ENCODE results near the gene UBR2. TPM values are rescaled to one million over a fixed set of nuclear protein-coding genes. Genes with fewer than 3 reads are reported as not detected.

Gene UBR2
- total and polyA plus RNA-seq, 2 experiments from 2014 or later: 10.9 to 22.6 TPM

GRCh38 chr6:42522942-42523814, 40.7 kb upstream of the UBR2 start:
- no peak for TF ChIP-seq CTCF (IDR thresholded peaks at IDR 0.05; ENCODE audit: low read depth, low read length)
- Histone ChIP-seq H3K27ac (no peak overlapping the region), H3K4me1 (ENCODE audit: low read depth) (no peaks in the 10 kb centered on the region), H3K4me3 (no peak overlapping the region), H3K36me3 (no peaks in the 10 kb centered on the region), H3K27me3 (no peaks in the 10 kb centered on the region), H3K9me3 (ENCODE audit: low read depth) (no peaks in the 10 kb centered on the region)
- no peak for DNase-seq (ENCODE audit: low read depth in 1 of 2, low spot score in 1 of 2)

- TF ChIP-seq CTCF (IDR thresholded peaks at IDR 0.05; ENCODE audit: low read depth, low read length): no peak
- DNase-seq (ENCODE audit: low read depth in 1 of 2, low spot score in 1 of 2): no peak
These were observed 38.6 kb upstream of the UBR2 start for GRCh38 chr6:42525206-42525605.

GRCh38 chr6:42526616-42527015, 37.2 kb upstream of the UBR2 start:
- no peaks in the 10 kb centered on the region for H3K4me1 ChIP-seq (ENCODE audit: low read depth)
- DNase-seq (ENCODE audit: low read depth in 1 of 2, low spot score in 1 of 2): no peak
- no peak overlapping the region for H3K4me3 ChIP-seq
- H3K36me3 ChIP-seq: no peaks in the 10 kb centered on the region
- H3K27me3 ChIP-seq: no peaks in the 10 kb centered on the region
- no peak overlapping the region for H3K27ac ChIP-seq
- H3K9me3 ChIP-seq (ENCODE audit: low read depth): no peaks in the 10 kb centered on the region
- TF ChIP-seq CTCF (IDR thresholded peaks at IDR 0.05; ENCODE audit: low read depth, low read length): no peak

More at GRCh38 chr6:42525206-42525605, 38.6 kb upstream of the UBR2 start:
- Histone ChIP-seq H3K4me3 (no peak overlapping the region), H3K4me1 (ENCODE audit: low read depth) (no peaks in the 10 kb centered on the region), H3K36me3 (no peaks in the 10 kb centered on the region), H3K27ac (no peak overlapping the region), H3K27me3 (no peaks in the 10 kb centered on the region), H3K9me3 (ENCODE audit: low read depth) (no peaks in the 10 kb centered on the region)

- Histone ChIP-seq H3K27me3 (no peaks in the 10 kb centered on the region), H3K4me3 (no peak overlapping the region), H3K36me3 (no peaks in the 10 kb centered on the region), H3K4me1 (ENCODE audit: low read depth) (no peaks in the 10 kb centered on the region), H3K9me3 (ENCODE audit: low read depth) (no peaks in the 10 kb centered on the region), H3K27ac (no peak overlapping the region)
- no peak for DNase-seq (ENCODE audit: low read depth in 1 of 2, low spot score in 1 of 2)
- no peak for TF ChIP-seq CTCF (IDR thresholded peaks at IDR 0.05; ENCODE audit: low read depth, low read length)
These were observed 36.6 kb upstream of the UBR2 start for GRCh38 chr6:42527204-42527603.

DNA sequence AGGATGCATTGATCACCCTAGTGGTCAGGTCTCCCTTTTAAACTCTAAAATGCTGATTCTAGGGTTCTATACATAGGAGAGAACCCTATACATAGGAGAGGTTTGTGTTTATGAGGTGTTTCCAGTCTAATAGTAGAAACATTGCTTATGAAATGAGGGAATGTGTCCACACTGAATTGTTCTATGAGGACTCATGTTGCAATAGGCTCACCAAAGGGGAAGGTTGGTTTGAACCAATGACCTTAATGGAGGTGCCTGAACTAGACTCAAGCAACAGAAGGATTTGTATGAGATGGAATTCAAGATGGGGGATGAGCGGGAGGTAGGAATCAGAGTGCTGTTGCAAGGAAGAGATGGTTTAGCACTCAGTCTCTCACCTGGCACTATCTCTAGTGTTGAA, 33.5 kb upstream of the UBR2 start:
- H3K4me1 ChIP-seq (ENCODE audit: low read depth): no peaks in the 10 kb centered on the region
- H3K9me3 ChIP-seq (ENCODE audit: low read depth): no peaks in the 10 kb centered on the region
- TF ChIP-seq CTCF (IDR thresholded peaks at IDR 0.05; ENCODE audit: low read depth, low read length): no peak
- H3K4me3 ChIP-seq: no peak overlapping the region
- H3K27ac ChIP-seq: no peak overlapping the region
- no peaks in the 10 kb centered on the region for H3K36me3 ChIP-seq
- no peaks in the 10 kb centered on the region for H3K27me3 ChIP-seq
- no peak for DNase-seq (ENCODE audit: low read depth in 1 of 2, low spot score in 1 of 2)
